ENCODE measurements around the gene SAP130. TPM values are rescaled to one million over a fixed set of nuclear protein-coding genes. Genes with fewer than 3 reads are reported as not detected.

Gene SAP130
- total RNA-seq, 1 experiment from 2014 or later = 45.6 TPM

DNA sequence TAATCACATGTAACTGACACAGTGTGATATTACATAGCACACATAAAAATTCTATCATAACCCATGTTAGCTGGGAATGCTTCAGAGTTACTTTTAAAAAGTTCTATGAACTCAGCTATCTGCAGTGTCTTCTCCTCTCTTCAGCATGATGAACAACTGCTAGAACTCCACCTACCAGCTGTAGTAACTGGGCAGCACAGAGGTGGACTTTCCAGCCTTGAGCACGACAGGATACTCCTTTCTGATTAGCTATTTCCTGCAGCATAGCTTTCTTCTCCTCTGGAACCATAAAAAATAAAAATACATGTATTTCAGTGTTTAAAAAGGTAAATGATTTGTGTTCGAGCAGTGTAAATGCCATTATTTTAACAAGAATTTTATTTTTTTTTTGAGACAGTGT, 82.6 kb downstream of the SAP130 start:
- Histone ChIP-seq H3K4me2 (ENCODE audit: insufficient read depth, insufficient read length, low read length) (no peak overlapping the region), H3K79me1 (ENCODE audit: insufficient read depth, low read depth, low read length, poor library complexity, severe bottlenecking) (no peaks in the 10 kb centered on the region), H2BK12ac (ENCODE audit: insufficient read length, low read depth, low read length) (no peak overlapping the region), H4K91ac (ENCODE audit: insufficient read length, low read depth, low read length) (no peak overlapping the region), H3K9me3 (ENCODE audit: control insufficient read depth, low read depth, low read length) (no peaks in the 10 kb centered on the region), H2BK20ac (ENCODE audit: low read depth, low read length, poor library complexity, severe bottlenecking) (no peak overlapping the region), H3K4ac (ENCODE audit: low read depth, low read length) (no peak overlapping the region), H2BK120ac (ENCODE audit: low read depth, low read length, poor library complexity, severe bottlenecking) (no peak overlapping the region), H4K8ac (replicated peaks; ENCODE audit: insufficient read length, low read depth, low read length) (no peak overlapping the region), H3K14ac (ENCODE audit: insufficient read depth, low read length) (no peak overlapping the region), H2AFZ (ENCODE audit: low read length) (no peak overlapping the region), H2BK15ac (ENCODE audit: low read depth, low read length) (no peak overlapping the region), H3K27me3 (ENCODE audit: insufficient read depth, low read length) (no peaks in the 10 kb centered on the region), H3K23ac (ENCODE audit: insufficient read length, low read depth, low read length) (no peak overlapping the region), H4K5ac (ENCODE audit: insufficient read length, low read depth, low read length) (no peak overlapping the region), H3K9ac (ENCODE audit: extremely low read depth, insufficient read length, low read length) (no peak overlapping the region), H3T11ph (ENCODE audit: low read length) (no peak overlapping the region), H3K27ac (ENCODE audit: insufficient read length, low read depth, low read length) (no peak overlapping the region), H3K18ac (ENCODE audit: insufficient read length, low read depth, low read length) (no peak overlapping the region), H2BK5ac (ENCODE audit: insufficient read length, low read length) (no peak overlapping the region), H3K79me2 (ENCODE audit: insufficient read depth, low read length) (no peaks in the 10 kb centered on the region), H3K23me2 (ENCODE audit: insufficient read length, low read depth, low read length, poor library complexity, severe bottlenecking) (no peaks in the 10 kb centered on the region), H3K4me1 (ENCODE audit: insufficient read depth, low read length) (no peaks in the 10 kb centered on the region), H2AK5ac (ENCODE audit: insufficient read length, low read length) (no peak overlapping the region), H3K56ac (ENCODE audit: insufficient read length, low read depth, low read length) (no peak overlapping the region), H4K20me1 (ENCODE audit: control insufficient read depth, insufficient read depth, insufficient read length) (no peaks in the 10 kb centered on the region)
- H3K4me3 Mint-ChIP-seq = no peak overlapping the region
- TF ChIP-seq, protein P1, sequence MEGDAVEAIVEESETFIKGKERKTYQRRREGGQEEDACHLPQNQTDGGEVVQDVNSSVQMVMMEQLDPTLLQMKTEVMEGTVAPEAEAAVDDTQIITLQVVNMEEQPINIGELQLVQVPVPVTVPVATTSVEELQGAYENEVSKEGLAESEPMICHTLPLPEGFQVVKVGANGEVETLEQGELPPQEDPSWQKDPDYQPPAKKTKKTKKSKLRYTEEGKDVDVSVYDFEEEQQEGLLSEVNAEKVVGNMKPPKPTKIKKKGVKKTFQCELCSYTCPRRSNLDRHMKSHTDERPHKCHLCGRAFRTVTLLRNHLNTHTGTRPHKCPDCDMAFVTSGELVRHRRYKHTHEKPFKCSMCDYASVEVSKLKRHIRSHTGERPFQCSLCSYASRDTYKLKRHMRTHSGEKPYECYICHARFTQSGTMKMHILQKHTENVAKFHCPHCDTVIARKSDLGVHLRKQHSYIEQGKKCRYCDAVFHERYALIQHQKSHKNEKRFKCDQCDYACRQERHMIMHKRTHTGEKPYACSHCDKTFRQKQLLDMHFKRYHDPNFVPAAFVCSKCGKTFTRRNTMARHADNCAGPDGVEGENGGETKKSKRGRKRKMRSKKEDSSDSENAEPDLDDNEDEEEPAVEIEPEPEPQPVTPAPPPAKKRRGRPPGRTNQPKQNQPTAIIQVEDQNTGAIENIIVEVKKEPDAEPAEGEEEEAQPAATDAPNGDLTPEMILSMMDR (conservative IDR thresholded peaks at IDR 0.05) = no peak
- no peak for DNase-seq
- no peak overlapping the region for H3K27ac Mint-ChIP-seq
- 100% methylated on average over 1 of the region's 2 CpGs for WGBS (ENCODE audit: extremely low coverage, insufficient read length, low lambda C conversion rate)
- no peaks in the 10 kb centered on the region for H3K4me1 Mint-ChIP-seq
- peaks cover 37 to 88% (median 82%) of the 10 kb centered on the region in 3 experiments; a peak in 6 of 7 replicates for H3K36me3 Mint-ChIP-seq (ENCODE audit: insufficient read depth in 1 of 3, low read depth in 3 of 3)
- H3K9me3 Mint-ChIP-seq = no peaks in the 10 kb centered on the region
- H3K27me3 Mint-ChIP-seq (ENCODE audit: low read depth) = no peaks in the 10 kb centered on the region

Measured in H9 (cell line).